Bronchial epithelial cell (primary cell): Measurements from ENCODE around the gene ARHGEF10L. TPM values are rescaled to one million over a fixed set of nuclear protein-coding genes. Genes with fewer than 3 reads are reported as not detected.
A peak's percentile ranks its signal among the peaks of the same experiment; 100 is the strongest.

Experiments used
- DNase-seq: peaks from one replicate; pipeline ENCODE4 v3.0.0-alpha.2; 2010; ENCODE audit warnings: low read depth
- FAIRE-seq: peaks from 2 replicates; lab custom pipeline; 2011; peaks lifted over from hg19 to GRCh38; lab: Jason Lieb, UNC
- H3K27me3 ChIP-seq: 2 replicates; pipeline ENCODE4 v1.5.1; 2011; ENCODE audit warnings: low read length; ENCODE audit not compliant: control insufficient read depth, insufficient read depth
- H3K36me3 ChIP-seq: 2 replicates; pipeline ENCODE4 v1.5.1; 2011; ENCODE audit warnings: low read length; ENCODE audit not compliant: control insufficient read depth, insufficient read depth
- H3K4me3 ChIP-seq: 2 replicates; pipeline ENCODE4 v1.5.1; 2011; ENCODE audit warnings: mild to moderate bottlenecking, low read depth, low read length, control low read depth
- CTCF ChIP-seq: IDR thresholded peaks from 2 replicates; pipeline ENCODE4 v1.5.1; 2011; ENCODE audit warnings: mild to moderate bottlenecking, moderate library complexity, low read length, control low read depth, inconsistent platforms; ENCODE audit not compliant: insufficient read depth, severe bottlenecking
- total RNA-seq: library from RNA; depleted of rRNA; stranded (reverse); fragments of >200 nt; gene quantifications from 2 replicates; pipeline ENCODE4 v1.2.1, GENCODE V29; 2014

The ARHGEF10L gene
- total RNA-seq, 1 donor from 2014 or later = 6.3 TPM

- H3K27me3 ChIP-seq = no peaks in the 10 kb centered on the region
- no peak overlapping the region for H3K4me3 ChIP-seq
- no peaks in the 10 kb centered on the region for H3K36me3 ChIP-seq
- no peak for DNase-seq
- no peak for FAIRE-seq
- TF ChIP-seq CTCF = no peak
These were observed 60.8 kb downstream of the ARHGEF10L start for GRCh38 chr1:17600321-17600720.

GRCh38 chr1:17601643-17602382 lies 62.3 kb downstream of the ARHGEF10L start:
- no peaks in the 10 kb centered on the region for H3K36me3 ChIP-seq
- H3K4me3 ChIP-seq = no peak overlapping the region
- no peak for FAIRE-seq
- DNase-seq = no peak
- no peak for TF ChIP-seq CTCF
- H3K27me3 ChIP-seq = no peaks in the 10 kb centered on the region

GRCh38 chr1:17603091-17603841 lies 63.8 kb downstream of the ARHGEF10L start:
- Histone ChIP-seq H3K27me3 (no peaks in the 10 kb centered on the region), H3K36me3 (no peaks in the 10 kb centered on the region), H3K4me3 (no peak overlapping the region)
- DNase-seq (no peak), FAIRE-seq (no peak)
- TF ChIP-seq CTCF = no peak

- H3K27me3 ChIP-seq = no peaks in the 10 kb centered on the region
- no peak overlapping the region for H3K4me3 ChIP-seq
- no peak for DNase-seq
- no peak for FAIRE-seq
- no peaks in the 10 kb centered on the region for H3K36me3 ChIP-seq
- no peak for TF ChIP-seq CTCF
These were observed 66.3 kb downstream of the ARHGEF10L start for GRCh38 chr1:17605582-17606344.

GRCh38 chr1:17606826-17607440 lies 67.4 kb downstream of the ARHGEF10L start:
- peak; percentile 41 for DNase-seq
- peak; percentile 86 for FAIRE-seq
- no peaks in the 10 kb centered on the region for H3K36me3 ChIP-seq
- TF ChIP-seq CTCF = peak; percentile 96
- no peak overlapping the region for H3K4me3 ChIP-seq
- no peaks in the 10 kb centered on the region for H3K27me3 ChIP-seq
